Hematopoietic multipotent progenitor cell treated with erythropoietin and hydrocortisone succinate and interleukin-3 and kit ligand, for 8 days (in vitro differentiated cells): ENCODE data around the gene SCAMP3.
"Not testable (repeated sequence)": the region's sequence is repeated elsewhere in the genome, so short reads cannot be mapped to it uniquely, and the experiment has no call there.

Source experiments
- DNase-seq: peaks from one replicate; pipeline ENCODE4 v3.0.0-alpha.2; 2015

The SCAMP3 gene

GRCh38 chr1:155226910-155227260 is 35.3 kb downstream of the SCAMP3 start:
- DNase-seq, result peak; percentile 82

GRCh38 chr1:155226188-155226909 is 35.8 kb downstream of the SCAMP3 start:
- peak; percentile 89 for DNase-seq

DNA sequence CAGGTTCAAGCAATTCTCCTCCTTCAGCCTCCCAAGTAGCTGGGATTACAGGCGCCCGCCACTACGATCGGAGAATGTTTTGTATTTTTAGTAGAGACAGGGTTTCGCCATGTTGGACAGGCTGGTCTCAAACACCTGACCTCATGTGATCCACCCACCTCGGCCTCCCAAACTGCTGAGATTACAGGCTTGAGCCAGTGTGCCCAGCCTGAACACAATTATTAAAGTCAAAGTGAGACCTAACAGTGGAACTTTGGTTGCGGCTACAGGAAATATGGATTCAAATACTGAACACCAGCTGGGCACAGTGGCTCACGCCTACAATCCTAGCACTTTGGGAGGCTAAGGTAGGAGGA is 36.8 kb downstream of the SCAMP3 start:
- DNase-seq, result not testable (repeated sequence)

- DNase-seq, result no peak
Observed at GRCh38 chr1:155223047-155223446, 39.1 kb downstream of the SCAMP3 start.

DNA sequence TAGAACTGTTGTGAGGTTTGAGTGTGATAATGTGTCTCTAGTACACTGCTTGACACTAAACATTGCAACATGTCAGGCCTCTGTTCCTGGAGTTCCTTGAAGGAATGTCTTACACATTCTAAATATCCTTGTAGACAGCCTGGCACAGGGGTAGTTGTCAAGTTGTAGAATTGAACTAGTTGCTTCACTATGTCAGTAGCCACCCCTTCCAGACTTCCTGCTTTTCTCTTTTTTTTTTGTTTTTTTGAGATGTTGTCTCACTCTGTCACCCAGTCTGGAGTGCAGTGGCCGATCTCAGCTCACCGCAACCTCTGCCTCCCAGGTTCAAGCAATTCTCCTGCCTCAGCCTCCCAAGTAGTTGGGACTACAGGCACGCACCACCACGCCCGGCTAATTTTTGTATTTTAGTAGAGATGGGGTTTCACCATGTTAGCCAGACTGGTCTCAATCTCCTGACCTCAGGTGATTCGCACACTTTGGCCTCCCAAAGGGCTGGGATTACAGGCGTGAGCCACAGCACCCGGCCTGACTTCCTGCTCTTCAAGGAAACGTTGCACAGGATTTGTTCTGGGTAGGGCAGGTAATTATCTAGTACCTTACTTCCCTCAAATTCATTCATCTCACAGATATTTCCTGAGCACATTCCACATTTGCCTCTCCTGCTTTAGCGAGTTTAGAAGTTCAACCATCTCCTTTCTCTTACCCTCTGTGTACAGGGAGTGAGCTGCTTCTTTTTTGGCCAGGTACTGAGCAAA is 41.8 kb downstream of the SCAMP3 start:
- DNase-seq, result not testable (repeated sequence)

DNA sequence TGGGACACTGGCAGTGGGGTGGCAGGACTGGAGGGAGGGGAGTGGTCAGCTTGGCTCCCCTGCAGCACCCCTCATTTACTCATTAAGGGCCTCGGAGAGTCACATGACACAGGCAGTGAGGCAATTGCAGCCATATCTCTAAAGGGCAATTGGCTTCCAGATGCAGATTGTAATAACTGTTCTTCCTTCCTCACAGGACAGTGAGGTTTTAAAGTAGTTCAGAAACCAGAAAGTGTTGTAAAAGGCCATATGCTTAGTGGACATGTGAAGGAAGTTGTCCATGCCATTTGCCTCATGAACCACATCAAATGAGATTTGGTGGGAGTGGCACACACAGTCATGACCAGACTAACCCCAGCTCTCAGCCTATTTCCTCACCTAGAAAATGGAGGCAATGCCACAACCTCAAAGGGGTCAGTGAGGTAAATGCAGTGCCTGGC is 42.5 kb downstream of the SCAMP3 start:
- peak; percentile 52 for DNase-seq

DNA sequence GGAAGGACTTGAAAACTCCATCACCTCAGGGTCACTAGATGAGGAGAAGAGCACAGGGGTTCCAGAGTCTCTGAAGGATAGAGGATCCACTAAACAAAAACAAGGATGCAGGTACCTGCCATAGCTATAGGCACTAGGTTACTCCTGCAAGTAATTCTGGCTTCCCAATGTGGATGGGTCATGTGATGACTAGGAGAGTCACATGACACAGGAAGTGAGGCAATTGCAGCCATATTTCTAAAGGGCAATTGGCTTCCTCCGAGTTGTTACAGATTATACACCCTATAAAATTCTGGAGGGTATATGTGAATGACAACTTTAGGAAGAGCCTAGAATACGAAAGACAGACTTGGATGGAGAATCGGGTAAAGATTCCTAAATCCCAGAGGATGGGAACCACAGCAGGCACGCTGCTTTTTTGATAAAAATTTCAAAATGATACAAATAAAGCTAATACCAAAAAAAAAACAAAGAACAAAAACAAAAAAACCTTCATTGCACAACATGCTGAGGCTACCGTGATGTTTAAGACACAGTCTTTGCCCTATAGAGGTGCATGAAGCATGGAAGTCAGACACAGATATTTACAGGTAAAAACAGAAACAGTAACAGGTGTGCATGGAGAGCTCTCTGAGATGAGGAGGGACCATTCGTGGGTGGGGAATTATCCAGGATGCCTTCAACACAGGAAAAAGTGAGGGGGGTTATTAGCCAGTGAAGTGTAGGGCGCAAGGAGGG is 43.1 kb downstream of the SCAMP3 start:
- peak; percentile 75 for DNase-seq

GRCh38 chr1:155214702-155215101 is 47.5 kb downstream of the SCAMP3 start:
- DNase-seq, result not testable (repeated sequence)

DNA sequence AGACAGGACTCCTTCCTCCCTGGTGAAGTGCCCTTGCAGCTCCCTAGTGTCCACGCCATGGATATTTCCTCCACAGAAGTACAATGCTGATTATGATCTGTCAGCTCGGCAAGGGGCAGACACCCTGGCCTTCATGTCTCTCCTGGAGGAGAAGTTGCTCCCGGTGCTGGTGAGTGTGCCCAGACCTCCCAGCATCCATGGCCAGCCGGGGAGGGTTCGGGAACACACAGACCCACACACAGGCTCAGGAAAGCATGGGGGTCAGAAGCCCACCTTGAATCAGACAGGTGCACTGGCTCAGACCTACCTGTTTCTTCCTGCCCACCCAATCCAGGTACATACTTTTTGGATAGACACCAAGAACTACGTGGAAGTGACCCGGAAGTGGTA is 50.1 kb downstream of the SCAMP3 start:
- DNase-seq, result not testable (repeated sequence)

GRCh38 chr1:155211381-155212050 is 50.6 kb downstream of the SCAMP3 start:
- DNase-seq, result not testable (repeated sequence)

GRCh38 chr1:155210314-155211104 is 51.7 kb downstream of the SCAMP3 start:
- DNase-seq, result no peak

DNA sequence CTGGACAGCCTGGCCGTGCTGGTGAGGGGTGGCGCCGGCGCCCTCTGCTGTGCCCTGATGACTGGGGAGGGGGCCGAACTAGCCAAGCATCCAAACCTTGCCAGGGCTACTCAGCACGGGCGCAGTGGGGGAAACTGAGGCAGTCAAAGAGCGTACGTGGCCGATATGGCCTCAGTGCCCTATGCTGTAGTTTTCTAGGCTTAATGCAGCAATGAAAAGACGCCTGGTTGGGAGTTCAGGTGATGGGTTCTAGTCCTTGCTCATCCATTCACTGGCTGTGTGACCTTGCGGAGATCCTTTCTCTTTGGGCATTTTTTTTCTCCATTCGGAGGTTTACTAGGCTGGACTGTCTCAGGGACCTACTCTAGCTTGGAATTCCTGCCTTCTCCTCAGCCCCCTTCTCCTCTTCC is 52.8 kb downstream of the SCAMP3 start:
- DNase-seq, result no peak

- DNase-seq, result peak; percentile 84
Observed at GRCh38 chr1:155208541-155209311, 53.4 kb downstream of the SCAMP3 start, which contains the start of gene MTX1. TSS of gene MTX1 (plus strand) at chr1:155208695. CDS start at chr1:155208805, 110 bp downstream.

- peak; percentile 30 for DNase-seq
Observed at GRCh38 chr1:155207806-155208540, 54.2 kb downstream of the SCAMP3 start, which contains the start of gene THBS3. TSS of gene THBS3 (minus strand) at chr1:155207897. CDS start at chr1:155207876, 21 bp downstream.

DNA sequence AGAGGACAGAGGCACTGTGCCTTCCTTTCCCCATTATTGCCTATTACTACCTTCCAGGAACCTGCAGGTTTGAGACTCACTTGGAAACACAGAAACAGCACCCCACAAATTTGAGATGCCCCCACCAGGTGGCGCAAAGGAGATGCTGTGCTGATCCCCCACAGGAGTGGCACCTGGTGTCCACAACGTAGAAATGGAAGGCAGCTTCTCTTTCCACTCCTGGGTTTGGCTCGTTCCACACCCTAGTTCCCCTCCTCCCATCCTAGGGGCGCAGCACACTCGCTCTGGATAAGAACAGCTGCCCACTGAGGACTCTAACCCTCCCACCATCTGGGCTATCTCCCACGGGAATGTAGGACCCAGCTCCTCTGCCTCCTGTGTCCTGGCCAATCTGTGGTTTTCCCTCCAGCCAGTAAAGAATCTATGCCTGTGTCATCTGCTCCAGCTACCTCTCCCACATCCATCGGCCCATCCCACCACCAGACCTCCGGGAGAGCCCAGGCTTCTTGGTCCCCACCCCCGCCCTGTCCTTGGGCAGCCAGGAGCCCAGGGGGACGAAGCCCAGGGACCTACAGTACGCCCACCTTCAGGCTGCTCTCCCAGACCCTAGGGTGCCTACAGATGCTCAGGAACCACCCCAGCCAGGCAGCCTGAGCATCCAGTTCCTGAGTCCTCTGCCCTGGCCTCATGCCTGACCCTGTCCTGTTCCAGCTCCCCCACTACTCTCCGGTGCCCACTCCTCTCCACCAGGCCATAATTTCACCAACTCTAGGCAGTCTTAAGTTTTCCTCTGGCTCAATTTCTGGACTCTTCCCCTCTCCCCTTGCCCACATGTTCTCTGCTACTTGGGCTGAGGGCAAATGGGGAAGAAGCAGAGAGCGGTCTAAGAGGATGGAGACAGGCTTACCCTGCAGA is 55.0 kb downstream of the SCAMP3 start:
- DNase-seq, result peak; percentile 92
